Peyer's patch (tissue), 4 donors: Measurements from ENCODE around the gene TP53AIP1.

Experiments used
- POLR2A ChIP-seq, 2 donors: fragments of 450-650 bp; IDR thresholded peaks; one replicate each; pipeline ENCODE4 v1.5.1; 2017; ENCODE audit warnings: antibody characterized with exemption in 2 of 2, mild to moderate bottlenecking in 2 of 2, moderate library complexity in 2 of 2
- TF ChIP-seq, protein P1 (sequence below), 6 experiments: fragments of 450-650 bp in 4 of 6; fragments of 200-600 bp in 2 of 6; sonication (generic) in 1 of 6; IDR thresholded peaks; one replicate each; pipeline ENCODE4 v1.5.1; 2017 to 2019; ENCODE audit warnings: antibody characterized with exemption in 6 of 6, mild to moderate bottlenecking in 3 of 6, moderate library complexity in 1 of 6

DNA sequence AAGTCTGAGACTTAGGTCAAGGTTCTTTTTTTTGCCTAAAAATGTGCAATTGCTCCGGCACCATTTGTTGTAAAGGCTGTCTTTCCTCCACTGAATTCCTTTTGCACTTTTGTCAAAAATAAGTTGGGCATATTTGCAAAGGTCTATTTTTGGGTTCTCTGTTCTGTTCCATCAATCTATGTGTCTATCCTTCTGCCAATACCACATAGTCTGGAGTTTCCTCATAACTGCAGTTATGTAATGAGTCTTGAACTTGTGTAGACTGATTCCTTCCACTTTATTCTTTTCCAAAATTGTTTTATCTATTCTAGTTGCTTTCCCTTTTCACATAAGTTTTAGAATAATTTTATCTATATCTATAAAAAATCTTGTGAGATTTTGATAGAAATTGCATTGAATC is 44.8 kb downstream of the TP53AIP1 start:
- TF ChIP-seq, protein P1, sequence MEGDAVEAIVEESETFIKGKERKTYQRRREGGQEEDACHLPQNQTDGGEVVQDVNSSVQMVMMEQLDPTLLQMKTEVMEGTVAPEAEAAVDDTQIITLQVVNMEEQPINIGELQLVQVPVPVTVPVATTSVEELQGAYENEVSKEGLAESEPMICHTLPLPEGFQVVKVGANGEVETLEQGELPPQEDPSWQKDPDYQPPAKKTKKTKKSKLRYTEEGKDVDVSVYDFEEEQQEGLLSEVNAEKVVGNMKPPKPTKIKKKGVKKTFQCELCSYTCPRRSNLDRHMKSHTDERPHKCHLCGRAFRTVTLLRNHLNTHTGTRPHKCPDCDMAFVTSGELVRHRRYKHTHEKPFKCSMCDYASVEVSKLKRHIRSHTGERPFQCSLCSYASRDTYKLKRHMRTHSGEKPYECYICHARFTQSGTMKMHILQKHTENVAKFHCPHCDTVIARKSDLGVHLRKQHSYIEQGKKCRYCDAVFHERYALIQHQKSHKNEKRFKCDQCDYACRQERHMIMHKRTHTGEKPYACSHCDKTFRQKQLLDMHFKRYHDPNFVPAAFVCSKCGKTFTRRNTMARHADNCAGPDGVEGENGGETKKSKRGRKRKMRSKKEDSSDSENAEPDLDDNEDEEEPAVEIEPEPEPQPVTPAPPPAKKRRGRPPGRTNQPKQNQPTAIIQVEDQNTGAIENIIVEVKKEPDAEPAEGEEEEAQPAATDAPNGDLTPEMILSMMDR (IDR thresholded peaks at IDR 0.05), result no peak
- no peak for TF ChIP-seq POLR2A (IDR thresholded peaks at IDR 0.05)
